Glomerular visceral epithelial cell (primary cell): ENCODE data around the gene RAD9A.
A peak's percentile ranks its signal among the peaks of the same experiment; 100 is the strongest.
"Not testable (repeated sequence)": the region's sequence is repeated elsewhere in the genome, so short reads cannot be mapped to it uniquely, and the experiment has no call there.

Experiments used
- DNase-seq: peaks from one replicate; pipeline ENCODE4 v3.0.0-alpha.2; 2016; ENCODE audit errors: extremely low spot score

RAD9A gene

DNA sequence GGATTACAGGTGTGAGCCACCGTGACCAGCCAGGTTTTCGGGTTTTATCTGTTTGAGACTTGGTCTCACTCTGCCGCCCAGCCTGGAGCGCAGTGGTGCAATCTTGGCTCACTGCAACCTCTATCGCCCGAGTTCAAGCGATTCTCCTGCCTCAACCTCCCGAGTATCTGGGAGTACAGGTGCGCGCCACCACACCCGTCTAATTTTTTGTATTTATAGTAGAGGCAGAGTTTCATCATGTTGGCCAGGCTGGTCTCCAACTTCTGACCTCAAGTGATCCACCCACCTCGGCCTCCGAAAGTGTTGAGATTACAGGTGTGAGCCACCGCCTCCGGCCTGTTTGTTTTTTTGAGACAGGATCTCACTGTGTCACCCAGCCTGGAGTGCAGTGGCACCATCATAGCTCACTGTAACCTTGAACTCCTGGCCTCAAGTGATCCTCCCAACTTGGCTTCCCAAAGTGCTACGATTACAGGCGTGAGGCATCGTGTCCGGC is 35.6 kb downstream of the RAD9A start:
- not testable (repeated sequence) for DNase-seq

DNA sequence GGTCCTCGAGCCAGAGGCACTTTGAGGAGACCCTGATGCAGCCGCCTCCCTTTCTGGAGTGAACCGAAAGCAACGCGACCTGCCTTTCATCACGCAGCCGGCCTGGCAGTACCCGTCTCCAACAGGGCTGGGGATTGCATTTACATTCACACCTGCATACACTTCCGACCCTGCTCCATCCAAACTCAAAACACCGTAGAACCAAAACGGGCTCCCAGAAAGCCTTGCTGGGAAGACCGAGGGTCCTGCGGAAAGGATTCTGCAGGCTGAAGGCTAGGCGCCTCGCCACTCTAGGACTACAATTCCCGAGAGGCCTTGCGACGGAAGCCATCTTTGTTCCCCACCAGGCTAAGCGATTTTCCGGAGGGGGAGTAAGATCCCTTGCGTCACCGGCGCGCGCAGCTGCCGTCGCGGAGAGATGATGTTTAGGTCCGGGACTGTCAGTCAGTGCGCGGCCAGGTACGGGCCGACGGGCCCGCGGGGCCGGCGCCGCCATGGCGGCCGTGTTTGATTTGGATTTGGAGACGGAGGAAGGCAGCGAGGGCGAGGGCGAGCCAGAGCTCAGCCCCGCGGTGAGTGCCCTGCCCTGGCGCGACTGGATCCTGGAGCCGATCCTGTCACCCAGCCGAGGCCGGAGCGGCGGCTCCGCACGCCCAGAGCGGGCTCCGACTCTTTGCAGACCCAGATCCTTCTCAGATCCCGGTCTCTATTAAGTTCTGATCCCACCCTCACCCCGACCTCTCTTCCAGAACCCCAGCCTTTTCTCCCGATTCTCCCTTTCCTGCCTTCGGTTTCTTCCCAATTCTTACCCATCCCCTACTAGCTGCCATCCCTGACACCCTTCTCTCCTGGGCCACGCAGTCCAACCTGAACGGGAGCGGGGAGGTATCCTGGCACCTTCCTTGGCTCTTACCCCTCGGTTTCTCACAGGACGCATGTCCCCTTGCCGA is 36.5 kb downstream of the RAD9A start, which contains the start of gene RPS6KB2:
Gene RPS6KB2, plus strand, starts transcription at position 443 of the 950 bp plus-strand sequence. Its CDS starts 52 bp downstream, at position 495.
- DNase-seq = peak; percentile 94

DNA sequence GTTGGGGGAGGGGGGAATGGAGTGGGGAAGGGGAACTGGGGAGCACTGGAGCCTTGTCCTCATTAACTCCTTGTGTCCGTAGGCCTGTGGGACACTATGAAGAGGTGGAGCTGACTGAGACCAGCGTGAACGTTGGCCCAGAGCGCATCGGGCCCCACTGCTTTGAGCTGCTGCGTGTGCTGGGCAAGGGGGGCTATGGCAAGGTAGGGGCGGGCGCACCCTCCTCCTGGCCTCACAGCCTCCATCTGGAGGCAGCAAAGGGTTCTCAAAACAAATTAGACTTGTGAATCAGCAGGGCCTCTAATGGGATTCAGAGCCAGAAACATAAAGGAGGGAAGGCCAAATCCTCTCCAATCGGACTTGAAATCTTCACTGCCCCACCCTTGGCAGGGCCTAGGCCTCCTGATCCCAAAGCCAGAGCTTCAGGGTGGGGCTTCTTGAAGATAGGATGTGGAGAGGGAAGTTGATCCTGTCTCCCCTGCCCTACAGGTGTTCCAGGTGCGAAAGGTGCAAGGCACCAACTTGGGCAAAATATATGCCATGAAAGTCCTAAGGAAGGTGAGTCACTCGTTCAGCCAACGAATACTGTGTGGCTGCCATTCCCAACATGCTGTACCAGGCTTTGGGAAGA is 37.4 kb downstream of the RAD9A start:
- DNase-seq = no peak

DNA sequence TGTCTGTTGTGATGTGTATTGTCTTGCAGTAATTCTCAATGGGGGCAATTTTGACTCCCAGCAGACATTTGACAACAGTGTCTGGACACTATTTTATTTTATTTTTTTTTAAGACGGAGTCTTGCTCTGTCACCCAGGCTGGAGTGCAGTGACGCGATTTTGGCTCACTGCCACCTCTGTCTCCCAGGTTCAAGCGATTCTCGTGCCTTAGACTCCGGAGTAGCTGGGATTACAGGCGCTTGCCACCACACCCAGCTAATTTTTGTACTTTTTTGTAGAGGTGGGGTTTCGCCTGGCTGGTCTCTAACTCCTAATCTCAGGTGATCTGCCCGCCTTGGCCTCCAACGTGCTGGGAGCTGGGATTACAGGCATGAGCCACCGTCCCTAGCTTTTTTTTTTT is 37.9 kb downstream of the RAD9A start:
- no peak for DNase-seq

DNA sequence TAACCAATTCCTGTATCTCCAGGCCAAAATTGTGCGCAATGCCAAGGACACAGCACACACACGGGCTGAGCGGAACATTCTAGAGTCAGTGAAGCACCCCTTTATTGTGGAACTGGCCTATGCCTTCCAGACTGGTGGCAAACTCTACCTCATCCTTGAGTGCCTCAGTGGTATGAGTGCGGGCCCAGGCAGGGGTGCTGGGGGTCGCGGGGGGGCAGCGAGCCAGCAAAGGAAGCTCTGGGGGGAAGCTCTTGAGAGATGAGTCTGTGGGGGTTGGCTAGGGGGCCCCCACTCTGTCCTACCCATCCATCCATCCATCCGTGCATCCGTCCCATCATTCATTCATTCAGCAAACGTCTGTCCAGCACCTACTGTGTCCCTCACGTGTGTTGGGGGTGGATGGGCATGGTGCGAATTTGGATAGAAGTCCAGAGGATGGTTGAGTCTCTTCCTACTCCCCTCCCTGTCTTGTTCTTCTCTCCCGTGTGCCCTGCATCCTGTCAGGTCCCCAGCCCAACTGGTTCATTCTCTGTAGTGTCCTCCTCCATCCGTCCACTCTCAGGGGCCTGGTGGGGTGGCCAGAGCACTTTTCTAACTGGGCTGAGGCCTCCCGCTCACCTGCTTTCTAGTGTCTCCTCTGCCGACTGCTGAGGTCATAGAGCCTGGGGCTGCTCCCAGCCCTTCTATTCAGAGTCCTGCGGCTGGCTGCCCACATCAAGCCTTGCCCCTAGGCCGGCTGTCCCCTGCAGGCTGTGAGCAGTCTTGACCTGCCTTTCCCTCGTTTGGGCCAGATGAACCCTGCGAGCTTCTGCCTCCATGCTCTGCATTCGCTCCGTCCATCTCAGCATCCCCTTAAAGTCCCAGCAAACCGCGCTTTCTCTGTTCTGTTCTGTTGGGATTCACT is 39.8 kb downstream of the RAD9A start:
- no peak for DNase-seq

DNA sequence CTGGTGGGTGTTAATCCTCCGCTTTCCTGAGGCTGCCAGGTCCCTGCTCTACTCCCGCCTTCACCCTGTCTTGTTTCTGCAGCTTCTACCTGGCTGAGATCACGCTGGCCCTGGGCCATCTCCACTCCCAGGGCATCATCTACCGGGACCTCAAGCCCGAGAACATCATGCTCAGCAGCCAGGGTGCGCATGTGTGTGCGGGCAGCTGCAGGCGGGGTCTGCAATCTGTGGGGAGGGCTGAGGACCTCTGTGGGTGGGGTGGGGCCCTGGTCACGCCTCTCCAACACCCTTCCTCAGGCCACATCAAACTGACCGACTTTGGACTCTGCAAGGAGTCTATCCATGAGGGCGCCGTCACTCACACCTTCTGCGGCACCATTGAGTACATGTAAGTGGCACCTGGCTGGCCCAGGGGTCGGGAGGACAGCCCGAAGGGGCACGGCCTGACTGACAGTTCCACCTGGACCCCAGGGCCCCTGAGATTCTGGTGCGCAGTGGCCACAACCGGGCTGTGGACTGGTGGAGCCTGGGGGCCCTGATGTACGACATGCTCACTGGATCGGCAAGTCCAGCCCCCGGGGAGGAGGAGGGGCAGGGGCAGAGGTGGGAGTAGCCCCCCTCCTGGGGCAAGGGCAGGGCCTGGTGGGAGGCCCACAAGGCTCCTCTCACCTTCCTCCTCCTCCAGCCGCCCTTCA is 41.0 kb downstream of the RAD9A start:
- no peak for DNase-seq

DNA sequence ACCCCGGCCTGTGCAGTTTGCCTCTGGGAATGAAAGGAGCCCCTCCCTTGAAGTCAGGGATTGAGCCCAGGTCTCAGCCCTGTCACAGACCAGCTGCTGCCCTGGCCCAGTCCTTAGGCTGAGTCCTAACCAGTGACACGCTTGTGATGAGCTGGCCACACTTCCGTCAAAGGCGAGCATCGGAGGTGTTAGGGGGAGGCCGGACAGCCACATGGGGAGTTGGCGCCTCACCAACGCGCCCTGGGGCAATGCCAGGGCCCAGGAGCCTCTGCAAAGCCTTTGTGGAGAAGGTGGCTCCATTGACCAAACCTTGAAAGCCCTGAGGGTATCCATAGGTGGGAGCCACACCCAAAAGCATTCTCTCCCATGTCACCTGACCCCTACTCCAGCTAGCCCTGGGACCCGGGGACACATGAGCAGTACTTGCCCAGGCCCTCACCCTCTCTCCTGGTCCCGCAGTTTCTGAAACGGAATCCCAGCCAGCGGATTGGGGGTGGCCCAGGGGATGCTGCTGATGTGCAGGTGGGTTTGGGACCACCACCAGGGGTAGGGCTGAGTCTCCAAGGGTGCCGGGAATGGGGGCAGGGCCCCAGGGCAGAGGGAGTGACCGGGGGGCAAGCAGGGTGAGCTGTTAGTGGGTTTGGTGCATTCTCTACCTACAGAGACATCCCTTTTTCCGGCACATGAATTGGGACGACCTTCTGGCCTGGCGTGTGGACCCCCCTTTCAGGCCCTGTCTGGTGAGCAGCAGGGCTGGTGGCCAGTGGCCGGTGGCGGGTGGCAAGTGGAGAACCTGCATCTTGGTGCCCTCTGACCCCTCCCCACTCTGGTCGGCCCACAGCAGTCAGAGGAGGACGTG is 42.0 kb downstream of the RAD9A start:
- no peak for DNase-seq

DNA sequence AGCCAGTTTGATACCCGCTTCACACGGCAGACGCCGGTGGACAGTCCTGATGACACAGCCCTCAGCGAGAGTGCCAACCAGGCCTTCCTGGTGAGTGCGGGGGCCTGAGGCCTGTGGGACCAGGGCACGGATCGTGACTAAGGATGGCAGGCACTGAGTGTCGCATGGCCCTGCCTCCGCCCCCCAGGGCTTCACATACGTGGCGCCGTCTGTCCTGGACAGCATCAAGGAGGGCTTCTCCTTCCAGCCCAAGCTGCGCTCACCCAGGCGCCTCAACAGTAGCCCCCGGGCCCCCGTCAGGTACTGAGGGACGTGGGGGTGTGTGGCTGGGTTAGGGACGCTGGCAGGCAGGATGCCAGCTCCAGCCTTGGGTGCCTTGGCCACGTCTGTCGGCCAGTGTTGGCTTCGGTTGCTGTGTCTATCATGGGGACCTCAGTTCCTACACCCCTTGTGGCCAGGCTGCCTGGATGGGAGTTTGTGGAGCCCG is 42.7 kb downstream of the RAD9A start:
- no peak for DNase-seq

DNA sequence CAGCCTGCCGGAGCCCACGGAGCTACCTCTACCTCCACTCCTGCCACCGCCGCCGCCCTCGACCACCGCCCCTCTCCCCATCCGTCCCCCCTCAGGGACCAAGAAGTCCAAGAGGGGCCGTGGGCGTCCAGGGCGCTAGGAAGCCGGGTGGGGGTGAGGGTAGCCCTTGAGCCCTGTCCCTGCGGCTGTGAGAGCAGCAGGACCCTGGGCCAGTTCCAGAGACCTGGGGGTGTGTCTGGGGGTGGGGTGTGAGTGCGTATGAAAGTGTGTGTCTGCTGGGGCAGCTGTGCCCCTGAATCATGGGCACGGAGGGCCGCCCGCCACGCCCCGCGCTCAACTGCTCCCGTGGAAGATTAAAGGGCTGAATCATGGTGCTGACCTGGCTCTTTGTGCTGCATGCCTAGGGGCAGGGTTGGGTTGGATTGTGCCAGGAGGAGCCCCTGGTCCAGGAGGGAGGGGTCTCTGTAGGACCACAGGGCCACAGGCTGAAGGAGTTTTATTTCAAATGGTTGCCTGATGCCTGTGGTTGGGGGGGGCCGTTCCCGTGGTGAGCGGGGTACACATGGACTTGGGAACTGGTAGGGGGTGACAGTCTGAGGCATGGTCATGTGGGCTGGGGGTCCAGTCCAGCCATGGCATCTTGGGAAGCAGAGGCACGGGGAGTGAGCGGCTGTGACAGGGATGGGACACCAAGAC is 43.4 kb downstream of the RAD9A start:
- DNase-seq = no peak

DNA sequence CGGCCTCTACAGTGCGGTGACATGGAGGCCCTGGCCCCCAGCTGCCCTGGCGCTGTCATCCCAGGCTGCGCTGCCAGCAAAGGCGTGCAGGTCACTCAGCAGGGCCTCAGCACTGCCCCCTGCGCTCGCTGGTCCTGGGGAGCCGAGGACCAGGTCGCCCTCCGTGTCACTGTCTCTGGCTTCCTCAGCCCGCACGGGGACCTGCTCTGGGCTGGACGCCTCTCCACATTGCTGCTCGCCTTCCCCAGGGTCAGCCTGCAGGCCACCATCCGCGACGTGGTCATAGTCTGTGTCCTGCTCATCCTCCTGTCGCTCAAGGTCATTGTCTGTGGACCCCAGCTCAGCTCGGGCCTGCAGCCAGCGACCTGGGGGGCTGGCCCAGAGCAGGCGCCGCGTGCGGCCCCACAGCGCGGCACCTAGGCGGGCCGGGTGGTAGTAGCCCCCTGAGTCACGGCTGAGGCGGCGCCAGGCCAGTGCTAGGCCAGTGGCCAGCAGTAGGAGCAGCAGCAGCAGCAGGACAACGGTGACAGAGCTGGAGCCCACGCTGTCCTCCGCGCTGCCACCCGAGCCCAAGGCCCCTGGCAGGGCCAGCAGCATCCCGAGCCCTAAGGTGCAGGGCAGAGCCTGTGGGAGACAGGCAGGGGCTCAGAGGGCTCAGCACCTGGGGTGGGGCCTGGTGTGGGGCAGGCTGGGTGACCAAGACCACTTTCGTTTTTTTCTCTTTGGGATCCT is 44.1 kb downstream of the RAD9A start:
- DNase-seq = no peak

DNA sequence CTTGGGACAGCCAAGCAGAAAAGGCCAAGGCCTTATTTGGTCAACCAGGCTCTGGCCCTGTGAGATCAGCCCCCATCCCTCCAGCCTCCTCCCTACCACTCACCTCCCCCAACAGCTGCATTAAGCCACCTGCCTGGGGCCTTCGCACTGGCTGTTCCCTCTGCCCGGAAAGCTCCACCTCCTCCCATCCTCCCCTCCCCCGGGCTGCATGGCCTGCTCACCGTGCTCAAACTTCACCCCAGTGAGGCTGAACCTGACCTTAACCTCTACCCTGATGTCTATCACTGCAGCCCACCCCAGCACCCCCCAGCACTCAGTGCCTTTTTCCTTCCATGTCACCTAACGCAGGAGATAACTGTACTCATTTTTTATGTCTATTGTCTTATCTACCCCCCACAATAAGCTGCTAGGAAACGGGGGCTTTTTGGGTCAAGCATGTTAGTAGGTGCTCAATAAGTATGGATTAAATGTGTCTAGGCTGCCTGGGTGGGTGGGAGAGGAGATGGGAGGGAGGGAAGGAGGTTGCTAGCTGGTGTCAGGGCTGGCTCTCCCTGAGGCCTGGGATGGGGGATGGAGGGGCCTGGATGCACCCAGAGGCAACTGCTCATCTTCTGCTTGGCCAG is 44.8 kb downstream of the RAD9A start:
- DNase-seq = no peak

DNA sequence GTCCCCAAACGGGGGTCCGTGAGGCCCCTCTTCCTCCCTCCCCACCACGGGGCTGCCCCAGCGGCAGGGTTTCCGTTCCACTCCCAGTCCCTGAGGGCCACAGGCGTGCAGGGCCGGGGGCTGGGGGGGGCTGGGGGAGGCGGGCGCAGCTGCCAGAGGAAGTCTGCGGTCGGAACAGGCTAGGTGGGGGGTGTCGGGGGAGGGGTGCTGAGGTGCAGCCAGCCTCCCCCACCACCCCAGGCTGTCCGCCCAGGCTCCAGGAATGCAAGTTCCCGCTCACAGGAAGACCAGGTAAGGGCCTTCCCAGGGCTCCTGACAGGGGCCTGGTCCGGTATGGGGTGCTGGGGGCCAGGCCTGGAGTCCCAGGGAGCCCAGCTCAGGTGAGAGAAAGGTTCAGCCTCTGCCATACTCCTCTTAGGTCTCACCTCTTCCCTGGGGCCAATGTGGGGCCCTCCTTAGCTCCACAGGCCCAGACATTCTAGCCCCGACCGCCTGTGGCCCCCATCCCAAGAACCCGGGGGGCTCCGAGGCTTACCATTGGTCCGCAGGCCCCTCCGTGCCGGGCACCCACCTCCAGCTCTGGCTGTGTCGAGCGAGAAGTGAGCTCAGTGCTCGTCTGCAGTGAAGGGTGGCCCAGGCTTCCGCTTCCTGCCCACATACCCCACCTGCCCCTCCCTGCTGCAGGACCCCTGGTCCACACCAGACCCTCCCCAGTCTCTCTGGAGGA is 45.5 kb downstream of the RAD9A start, which contains the start of gene PTPRCAP:
Gene PTPRCAP, minus strand, starts transcription at position 601 of the 727 bp plus-strand sequence. Its CDS starts 63 bp downstream, at position 538.
- no peak for DNase-seq

DNA sequence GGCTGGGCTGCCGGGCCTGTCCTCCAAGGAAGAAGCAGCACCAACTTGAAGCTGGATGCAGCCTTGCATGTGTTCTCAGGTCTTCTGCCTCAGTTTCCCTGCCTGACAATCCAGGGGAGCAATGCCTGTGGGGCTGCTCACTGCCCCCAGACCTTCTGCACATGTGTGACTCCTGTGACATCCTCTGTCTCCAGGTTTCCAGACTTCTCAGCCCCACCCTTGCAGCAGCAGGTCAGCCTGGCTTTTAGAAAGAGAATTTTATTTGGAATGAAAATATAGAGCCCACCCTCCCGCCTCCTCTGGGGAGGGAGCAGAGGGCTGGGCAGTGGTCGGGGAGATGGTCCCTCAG is 46.0 kb downstream of the RAD9A start:
- DNase-seq = no peak

DNA sequence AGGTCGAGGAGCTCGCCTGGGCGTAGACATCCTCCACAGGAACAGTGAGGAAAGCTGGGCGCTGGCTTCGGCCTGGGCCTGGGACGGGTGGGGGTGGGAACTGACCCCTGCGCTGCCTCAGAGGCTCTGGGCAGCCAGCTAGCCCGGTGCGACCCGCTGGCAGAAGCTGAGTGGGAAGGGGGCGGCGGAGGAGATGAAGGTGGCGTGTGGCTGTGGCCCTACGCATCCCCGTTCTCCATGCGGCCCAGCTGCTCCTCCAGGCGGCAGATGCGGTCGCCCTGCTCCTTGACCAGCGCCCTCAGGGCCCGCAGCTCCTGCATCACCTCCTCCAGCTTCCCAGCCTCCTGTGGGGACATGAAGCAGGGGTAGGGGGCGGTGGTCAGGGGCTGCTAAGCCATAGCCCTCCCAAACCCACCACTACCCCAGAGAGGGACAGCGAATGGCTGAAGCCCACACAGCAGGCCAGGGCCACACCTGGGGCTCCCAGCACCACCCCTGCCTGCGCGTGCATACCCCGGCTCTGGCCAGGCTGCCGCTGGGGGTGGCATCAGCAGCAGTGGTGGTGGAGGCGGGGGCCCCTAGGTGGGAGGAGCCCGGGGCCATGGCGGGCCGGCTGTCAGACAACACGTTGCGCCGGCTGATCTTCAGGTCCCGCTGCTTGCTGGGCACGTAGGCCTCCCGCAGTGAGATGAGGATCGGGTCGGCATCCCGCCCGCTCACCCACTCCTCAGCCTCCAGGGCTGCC is 46.5 kb downstream of the RAD9A start:
- DNase-seq = no peak

DNA sequence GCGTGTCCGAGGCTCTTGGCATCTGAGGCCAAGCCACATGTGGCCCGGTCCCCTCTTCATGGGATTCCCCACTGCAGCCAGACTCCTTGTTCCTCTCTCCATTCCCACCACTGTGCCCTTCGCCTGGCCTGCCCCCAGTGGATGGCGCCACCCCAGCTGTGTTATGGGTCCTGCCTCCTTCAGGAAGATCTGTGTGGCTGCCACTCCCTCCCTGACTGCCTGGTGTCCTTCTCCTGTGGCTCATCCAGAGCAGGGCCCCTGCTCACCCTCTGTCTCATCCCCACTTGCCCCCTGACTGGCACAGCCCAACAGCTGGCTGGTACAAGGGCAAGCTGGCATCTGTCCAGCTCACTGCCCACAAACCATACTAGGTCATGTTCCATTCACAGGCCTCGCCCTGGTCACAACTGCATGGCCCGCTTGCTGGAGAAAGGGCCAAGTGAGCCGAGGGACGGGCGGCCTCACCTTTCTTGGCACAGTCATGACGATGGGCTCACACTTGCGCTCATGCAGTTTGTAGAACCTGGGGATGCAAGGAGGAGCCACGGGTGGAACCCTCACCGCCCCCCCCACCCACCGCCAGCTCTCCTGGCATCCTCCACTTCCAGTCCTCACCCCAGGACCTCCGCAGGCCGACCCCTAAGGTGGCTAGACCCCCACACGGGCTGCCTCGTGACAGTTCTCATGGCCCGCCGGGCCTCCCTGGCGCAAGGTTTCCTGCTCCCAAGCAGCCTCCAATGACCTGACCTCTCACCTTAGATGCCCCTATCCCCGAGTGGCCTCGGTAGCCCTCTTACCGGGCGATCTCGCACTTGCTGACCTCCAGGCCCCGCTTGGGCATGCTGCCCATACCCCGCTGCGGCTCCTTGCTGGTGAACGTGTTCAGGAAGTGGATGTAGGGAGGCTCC is 47.8 kb downstream of the RAD9A start:
- peak; percentile 56 for DNase-seq
